Fibroblast of lung (primary cell): ENCODE results near the gene TBC1D14. TPM values are rescaled to one million over a fixed set of nuclear protein-coding genes. Genes with fewer than 3 reads are reported as not detected.

Experiments
- DNase-seq, 2 donors: peaks; one replicate each; pipeline versions ENCODE4 v3.0.0 to v3.0.0-alpha.2; 2010; ENCODE audit warnings: low read depth in 2 of 2
- H2AFZ ChIP-seq: 2 replicates; pipeline ENCODE4 v1.5.1; 2012; ENCODE audit warnings: low read length, control low read depth, inconsistent platforms
- H3K27ac ChIP-seq: 2 replicates; pipeline ENCODE4 v1.5.1; 2011; ENCODE audit warnings: low read length, control low read depth; ENCODE audit not compliant: insufficient read depth
- H3K27me3 ChIP-seq: 2 replicates; pipeline ENCODE4 v1.5.1; 2011; ENCODE audit warnings: mild to moderate bottlenecking, low read length; ENCODE audit not compliant: control insufficient read depth, insufficient read depth
- H3K36me3 ChIP-seq: 2 replicates; pipeline ENCODE4 v1.5.1; 2011; ENCODE audit warnings: low read length; ENCODE audit not compliant: control insufficient read depth, insufficient read depth
- H3K4me1 ChIP-seq: 2 replicates; pipeline ENCODE4 v1.5.1; 2011; ENCODE audit warnings: low read length; ENCODE audit not compliant: control insufficient read depth, insufficient read depth; ENCODE audit errors: extremely low read depth
- H3K4me2 ChIP-seq: 2 replicates; pipeline ENCODE4 v1.5.1; 2011; ENCODE audit warnings: low read length, control low read depth; ENCODE audit not compliant: insufficient read depth; ENCODE audit errors: extremely low read depth
- H3K4me3 ChIP-seq, 4 experiments: fragments of 200-600 bp in 1 of 4; sonication (generic) in 1 of 4; replicated peaks in 1 of 4; 2 replicates each; pipeline ENCODE4 v1.5.1; 2011 to 2016; ENCODE audit warnings: low read length in 4 of 4, low read depth in 3 of 4, mild to moderate bottlenecking in 3 of 4, control low read depth in 2 of 4, inconsistent platforms in 1 of 4, mixed read lengths in 1 of 4; ENCODE audit not compliant: insufficient read depth in 1 of 4; ENCODE audit errors: control extremely low read depth in 1 of 4
- H3K79me2 ChIP-seq: 2 replicates; pipeline ENCODE4 v1.5.1; 2012; ENCODE audit warnings: mild to moderate bottlenecking, low read length, inconsistent platforms; ENCODE audit not compliant: control insufficient read depth, insufficient read depth
- H3K9ac ChIP-seq: 2 replicates; pipeline ENCODE4 v1.5.1; 2011; ENCODE audit warnings: mild to moderate bottlenecking, low read length, control low read depth; ENCODE audit not compliant: insufficient read depth
- H3K9me3 ChIP-seq: 2 replicates; pipeline ENCODE4 v1.5.1; 2012; ENCODE audit warnings: low read depth, low read length; ENCODE audit not compliant: control insufficient read depth, insufficient read depth
- H4K20me1 ChIP-seq: 2 replicates; pipeline ENCODE4 v1.5.1; 2011; ENCODE audit warnings: low read length; ENCODE audit not compliant: control insufficient read depth, insufficient read depth; ENCODE audit errors: extremely low read depth
- EZH2 ChIP-seq: IDR thresholded peaks from 2 replicates; pipeline ENCODE4 v1.5.1; 2012; ENCODE audit warnings: low read length, control low read depth, mild to moderate bottlenecking; ENCODE audit errors: missing control alignments
- polyA plus RNA-seq, 2 donors: library from polyadenylated mRNA; depleted of rRNA in 1 of 2; stranded (reverse) in 1 of 2; unstranded in 1 of 2; fragments of >200 nt; gene quantifications; 2 replicates each; pipeline ENCODE4 v1.2.1, GENCODE V29; 2011 to 2012; ENCODE audit warnings: missing spikeins in 1 of 2
- total RNA-seq: library from RNA; depleted of rRNA; stranded (reverse); fragments of >200 nt; gene quantifications from 2 replicates; pipeline ENCODE4 v1.2.1, GENCODE V29; 2014
- TF ChIP-seq, protein P1 (sequence below), 2 donors: IDR thresholded peaks in 1 of 2; conservative IDR thresholded peaks in 1 of 2; 1 replicate in 1 of 2; 2 replicates in 1 of 2; pipeline ENCODE4 v1.5.1; 2011 to 2012; ENCODE audit warnings: low read length in 2 of 2, control low read depth in 1 of 2, inconsistent platforms in 1 of 2, low read depth in 1 of 2, mild to moderate bottlenecking in 1 of 2

Gene TBC1D14
- total and polyA plus RNA-seq, 2 donors (not counting 1 experiment from before 2014, with no cell fraction given), result 26.9 to 37.7 TPM

DNA sequence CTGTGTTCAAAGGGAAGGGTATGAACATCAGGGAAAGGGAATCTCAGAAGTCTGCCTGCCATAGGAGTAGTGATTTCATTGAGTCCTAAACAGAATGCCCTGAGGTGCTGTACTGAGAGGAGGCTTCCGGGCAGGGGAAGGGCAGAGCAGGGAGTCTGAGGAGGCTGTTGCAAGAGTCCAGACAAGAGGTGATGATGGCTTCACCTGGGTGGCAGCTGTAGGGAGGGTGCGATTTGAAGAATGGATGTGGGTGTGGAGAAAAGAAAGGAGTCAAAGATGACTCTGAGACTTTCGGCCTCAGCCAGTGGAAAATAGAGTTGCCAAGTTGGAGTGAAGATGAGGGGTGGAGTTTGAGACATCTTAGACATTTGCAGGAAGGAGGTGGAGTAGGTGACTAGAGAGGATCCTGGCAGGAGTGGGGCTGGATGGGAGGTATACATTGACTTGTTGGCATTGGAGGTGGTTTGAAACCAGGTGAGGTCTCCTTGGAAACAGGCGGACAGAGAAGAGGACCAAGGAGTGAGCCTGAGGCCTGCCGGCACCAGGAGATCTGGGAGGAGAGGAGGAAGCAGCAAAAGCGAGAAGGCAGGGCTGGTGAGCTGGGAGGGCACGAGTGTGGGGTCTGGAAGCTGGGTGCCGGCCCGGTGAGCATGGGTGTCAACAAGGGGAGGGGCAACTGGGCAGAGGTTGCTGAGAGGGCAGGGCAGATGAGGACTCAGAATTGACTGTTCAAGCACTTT, 24.2 kb downstream of the TBC1D14 start:
- H3K4me1 ChIP-seq, result no peaks in the 10 kb centered on the region
- no peak overlapping the region for H3K4me3 ChIP-seq
- H3K27me3 ChIP-seq, result no peaks in the 10 kb centered on the region
- H4K20me1 ChIP-seq, result no peaks in the 10 kb centered on the region
- no peaks in the 10 kb centered on the region for H3K79me2 ChIP-seq
- no peak for DNase-seq
- H3K9me3 ChIP-seq, result no peaks in the 10 kb centered on the region
- TF ChIP-seq, protein P1, sequence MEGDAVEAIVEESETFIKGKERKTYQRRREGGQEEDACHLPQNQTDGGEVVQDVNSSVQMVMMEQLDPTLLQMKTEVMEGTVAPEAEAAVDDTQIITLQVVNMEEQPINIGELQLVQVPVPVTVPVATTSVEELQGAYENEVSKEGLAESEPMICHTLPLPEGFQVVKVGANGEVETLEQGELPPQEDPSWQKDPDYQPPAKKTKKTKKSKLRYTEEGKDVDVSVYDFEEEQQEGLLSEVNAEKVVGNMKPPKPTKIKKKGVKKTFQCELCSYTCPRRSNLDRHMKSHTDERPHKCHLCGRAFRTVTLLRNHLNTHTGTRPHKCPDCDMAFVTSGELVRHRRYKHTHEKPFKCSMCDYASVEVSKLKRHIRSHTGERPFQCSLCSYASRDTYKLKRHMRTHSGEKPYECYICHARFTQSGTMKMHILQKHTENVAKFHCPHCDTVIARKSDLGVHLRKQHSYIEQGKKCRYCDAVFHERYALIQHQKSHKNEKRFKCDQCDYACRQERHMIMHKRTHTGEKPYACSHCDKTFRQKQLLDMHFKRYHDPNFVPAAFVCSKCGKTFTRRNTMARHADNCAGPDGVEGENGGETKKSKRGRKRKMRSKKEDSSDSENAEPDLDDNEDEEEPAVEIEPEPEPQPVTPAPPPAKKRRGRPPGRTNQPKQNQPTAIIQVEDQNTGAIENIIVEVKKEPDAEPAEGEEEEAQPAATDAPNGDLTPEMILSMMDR (conservative IDR thresholded peaks at IDR 0.05 in 1 of 2, IDR thresholded peaks at IDR 0.05 in 1 of 2; ENCODE audit: low read depth in 1 of 2, low read length in 2 of 2), result no peak
- TF ChIP-seq EZH2, result no peak
- no peak overlapping the region for H2AFZ ChIP-seq
- no peak overlapping the region for H3K9ac ChIP-seq
- no peaks in the 10 kb centered on the region for H3K36me3 ChIP-seq
- H3K4me2 ChIP-seq, result no peak overlapping the region
- no peak overlapping the region for H3K27ac ChIP-seq

DNA sequence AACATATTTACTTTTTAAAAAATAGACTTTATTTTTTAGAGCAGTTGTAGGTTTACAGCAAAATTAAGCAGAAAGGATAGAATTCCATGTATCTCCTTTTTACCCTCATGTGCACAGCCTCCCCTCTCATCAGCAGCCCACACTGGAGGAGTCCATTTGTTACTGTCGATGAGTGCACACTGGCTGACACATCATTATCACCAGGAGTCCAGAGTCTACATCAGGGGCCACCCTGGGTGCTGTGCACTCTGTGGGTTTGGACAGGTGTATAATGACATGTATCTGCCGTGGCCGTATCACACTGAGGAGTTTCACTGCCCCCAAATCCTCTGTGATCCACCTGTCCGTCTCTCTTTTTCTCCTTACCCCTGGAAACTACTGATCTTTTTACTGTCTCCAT, 26.3 kb downstream of the TBC1D14 start:
- TF ChIP-seq, protein P1 (conservative IDR thresholded peaks at IDR 0.05 in 1 of 2, IDR thresholded peaks at IDR 0.05 in 1 of 2; ENCODE audit: low read depth in 1 of 2, low read length in 2 of 2), result no peak
- Histone ChIP-seq H3K36me3 (no peaks in the 10 kb centered on the region), H2AFZ (no peak overlapping the region)

DNA sequence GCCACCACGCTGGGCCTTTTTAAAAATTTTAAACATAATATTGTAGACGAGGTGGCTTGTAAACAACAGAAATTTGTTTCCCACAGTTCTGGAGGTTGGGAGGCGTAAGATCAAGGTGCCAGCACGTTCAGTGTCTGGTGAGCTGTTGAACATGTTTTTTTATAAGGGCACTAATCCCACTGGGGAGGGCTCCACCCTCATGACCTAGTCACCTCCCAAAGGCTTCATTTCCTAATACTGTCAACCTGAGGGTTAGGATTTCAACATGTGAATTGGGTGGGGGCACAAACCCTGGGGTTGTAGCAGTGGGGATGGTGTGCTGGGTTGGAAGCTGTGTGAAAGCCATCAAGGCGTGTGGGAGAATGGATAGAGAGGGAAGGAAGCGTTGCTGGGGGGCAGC, 27.6 kb downstream of the TBC1D14 start:
- Histone ChIP-seq H3K4me3 (no peak overlapping the region), H3K27ac (no peak overlapping the region), H4K20me1 (no peaks in the 10 kb centered on the region), H3K4me1 (peaks cover 7% of the 10 kb centered on the region), H3K79me2 (no peaks in the 10 kb centered on the region), H2AFZ (no peak overlapping the region), H3K4me2 (no peak overlapping the region), H3K36me3 (no peaks in the 10 kb centered on the region), H3K27me3 (no peaks in the 10 kb centered on the region), H3K9me3 (no peaks in the 10 kb centered on the region), H3K9ac (no peak overlapping the region)
- DNase-seq, result no peak
- no peak for TF ChIP-seq EZH2
- TF ChIP-seq, protein P1 (conservative IDR thresholded peaks at IDR 0.05 in 1 of 2, IDR thresholded peaks at IDR 0.05 in 1 of 2; ENCODE audit: low read depth in 1 of 2, low read length in 2 of 2), result no peak

More for the DNA sequence above, 26.3 kb downstream of the TBC1D14 start:
- H3K4me3 ChIP-seq, result no peak overlapping the region
- H3K4me1 ChIP-seq, result no peaks in the 10 kb centered on the region
- no peak overlapping the region for H3K4me2 ChIP-seq
- no peaks in the 10 kb centered on the region for H3K9me3 ChIP-seq
- no peaks in the 10 kb centered on the region for H3K27me3 ChIP-seq
- no peaks in the 10 kb centered on the region for H3K79me2 ChIP-seq
- H3K27ac ChIP-seq, result no peak overlapping the region
- H4K20me1 ChIP-seq, result no peaks in the 10 kb centered on the region
- no peak for DNase-seq
- no peak overlapping the region for H3K9ac ChIP-seq
